Astrocyte of the cerebellum (primary cell): ENCODE data around the gene MAML2.

Experiments
- DNase-seq: peaks from one replicate; pipeline ENCODE4 v3.0.0-alpha.2; 2011; ENCODE audit warnings: low read depth
- H3K4me3 ChIP-seq: 2 replicates; pipeline ENCODE4 v1.5.1; 2011; ENCODE audit warnings: mild to moderate bottlenecking, low read depth, low read length, moderate library complexity
- in situ Hi-C: cut with HindIII; loops from 2 replicates; pipeline ENCODE4 v1.10.0; 2017; ENCODE audit warnings: low sequenced_read_pairs
- TF ChIP-seq, protein P1 (sequence below): IDR thresholded peaks from 2 replicates; pipeline ENCODE4 v1.5.1; 2012; ENCODE audit warnings: low read length, low read depth, moderate library complexity, mild to moderate bottlenecking; ENCODE audit errors: missing control alignments

The MAML2 gene

DNA sequence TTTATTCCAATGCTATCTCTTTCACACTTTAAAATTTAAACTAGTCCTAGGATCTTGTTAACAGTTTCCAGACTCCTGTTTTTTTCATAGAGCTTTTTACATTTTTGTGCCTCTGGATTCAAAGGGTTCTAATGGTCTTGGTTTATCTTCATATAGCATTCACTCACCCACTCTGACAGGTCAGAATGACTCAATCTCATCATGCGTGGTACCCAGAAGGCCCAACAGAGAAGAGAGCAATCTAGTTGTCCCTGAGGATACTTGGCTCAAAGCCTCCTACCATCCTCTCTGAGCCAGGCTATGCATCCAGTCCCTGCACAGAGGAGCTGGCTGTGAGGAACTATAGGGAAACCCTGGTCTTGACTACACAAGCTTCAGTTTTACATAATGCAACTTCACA, 27.5 kb downstream of the MAML2 start:
- no peak overlapping the region for H3K4me3 ChIP-seq
- in situ Hi-C loops, result no loop called here
- TF ChIP-seq, protein P1, sequence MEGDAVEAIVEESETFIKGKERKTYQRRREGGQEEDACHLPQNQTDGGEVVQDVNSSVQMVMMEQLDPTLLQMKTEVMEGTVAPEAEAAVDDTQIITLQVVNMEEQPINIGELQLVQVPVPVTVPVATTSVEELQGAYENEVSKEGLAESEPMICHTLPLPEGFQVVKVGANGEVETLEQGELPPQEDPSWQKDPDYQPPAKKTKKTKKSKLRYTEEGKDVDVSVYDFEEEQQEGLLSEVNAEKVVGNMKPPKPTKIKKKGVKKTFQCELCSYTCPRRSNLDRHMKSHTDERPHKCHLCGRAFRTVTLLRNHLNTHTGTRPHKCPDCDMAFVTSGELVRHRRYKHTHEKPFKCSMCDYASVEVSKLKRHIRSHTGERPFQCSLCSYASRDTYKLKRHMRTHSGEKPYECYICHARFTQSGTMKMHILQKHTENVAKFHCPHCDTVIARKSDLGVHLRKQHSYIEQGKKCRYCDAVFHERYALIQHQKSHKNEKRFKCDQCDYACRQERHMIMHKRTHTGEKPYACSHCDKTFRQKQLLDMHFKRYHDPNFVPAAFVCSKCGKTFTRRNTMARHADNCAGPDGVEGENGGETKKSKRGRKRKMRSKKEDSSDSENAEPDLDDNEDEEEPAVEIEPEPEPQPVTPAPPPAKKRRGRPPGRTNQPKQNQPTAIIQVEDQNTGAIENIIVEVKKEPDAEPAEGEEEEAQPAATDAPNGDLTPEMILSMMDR, result no peak
- DNase-seq, result no peak

DNA sequence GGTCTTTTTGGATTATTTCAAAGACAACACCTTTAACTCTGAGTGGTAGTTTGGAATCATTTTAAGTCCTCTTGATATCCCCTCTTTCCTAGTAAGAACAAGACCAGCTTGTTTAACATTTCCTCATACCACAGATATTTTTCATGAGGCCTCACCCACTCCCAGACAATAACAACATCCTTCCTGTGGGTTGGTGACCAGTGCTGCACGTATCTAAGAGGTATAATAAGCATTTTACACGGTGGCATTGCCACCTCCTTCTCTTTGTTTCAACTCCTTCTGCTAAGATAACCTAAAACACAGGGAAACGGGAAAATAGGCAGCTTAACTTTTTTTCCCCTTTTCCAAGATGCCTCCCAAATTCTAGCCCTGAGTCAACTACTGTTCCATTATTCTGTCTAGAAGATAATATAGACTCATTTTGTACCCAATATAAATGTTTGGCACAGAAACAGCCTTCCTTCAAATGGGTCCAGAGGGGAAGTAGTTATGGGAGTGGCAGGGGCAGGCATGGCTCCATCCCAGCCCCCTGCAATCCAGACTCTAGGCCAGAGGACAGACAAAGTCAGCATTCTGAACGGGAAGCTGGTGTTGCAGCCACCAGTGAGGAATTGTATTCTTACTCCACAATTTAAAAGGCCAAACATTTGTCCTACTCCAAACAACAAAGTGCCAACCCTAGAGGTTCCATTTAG, 28.5 kb downstream of the MAML2 start:
- no peak for DNase-seq
- in situ Hi-C loops, result no loop called here
- no peak overlapping the region for H3K4me3 ChIP-seq
- TF ChIP-seq, protein P1, result no peak

DNA sequence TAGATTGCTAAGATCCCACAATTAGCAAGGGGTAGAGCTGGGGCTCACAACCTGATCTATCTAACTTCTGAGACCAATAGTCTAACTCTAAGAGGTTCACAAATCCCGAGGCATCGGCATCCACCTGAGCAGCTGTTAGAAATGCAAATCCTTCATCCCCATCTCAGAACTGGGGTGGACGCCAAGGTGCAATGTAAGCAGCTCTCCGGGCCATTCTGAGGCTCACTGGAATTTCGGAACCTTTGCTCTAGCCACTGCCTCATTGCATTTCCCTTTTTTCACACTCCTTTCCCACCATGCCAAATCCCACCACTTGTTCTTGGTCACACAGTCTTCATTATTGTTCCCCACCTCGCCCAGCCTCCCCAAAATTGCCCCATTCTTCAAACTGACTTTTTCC, 29.8 kb downstream of the MAML2 start:
- in situ Hi-C loops, result no loop called here
- TF ChIP-seq, protein P1, result no peak
- H3K4me3 ChIP-seq, result no peak overlapping the region
- no peak for DNase-seq

DNA sequence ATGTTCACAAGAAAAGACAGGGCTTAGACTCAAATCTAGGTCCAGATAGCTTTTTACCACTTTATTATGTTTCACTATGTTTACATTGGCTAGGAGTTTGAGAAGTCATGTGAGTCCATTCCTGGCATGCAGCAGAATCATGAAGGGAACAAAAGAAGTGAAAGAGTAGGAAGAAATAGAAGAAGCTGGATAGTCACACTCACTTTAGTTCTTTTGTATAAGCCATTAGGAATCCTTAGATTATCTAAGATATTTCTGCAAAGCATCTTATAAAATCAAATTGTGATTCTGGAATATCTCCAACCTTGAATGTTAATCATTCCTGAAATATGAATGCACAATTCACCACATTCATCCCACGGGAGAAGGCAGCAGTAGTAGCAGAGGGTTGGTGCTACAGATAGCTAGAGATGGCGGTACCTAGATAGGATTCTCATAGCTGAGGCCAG, 31.9 kb downstream of the MAML2 start:
- TF ChIP-seq, protein P1, result no peak
- in situ Hi-C loops, result no loop called here
- no peak overlapping the region for H3K4me3 ChIP-seq
- DNase-seq, result no peak

DNA sequence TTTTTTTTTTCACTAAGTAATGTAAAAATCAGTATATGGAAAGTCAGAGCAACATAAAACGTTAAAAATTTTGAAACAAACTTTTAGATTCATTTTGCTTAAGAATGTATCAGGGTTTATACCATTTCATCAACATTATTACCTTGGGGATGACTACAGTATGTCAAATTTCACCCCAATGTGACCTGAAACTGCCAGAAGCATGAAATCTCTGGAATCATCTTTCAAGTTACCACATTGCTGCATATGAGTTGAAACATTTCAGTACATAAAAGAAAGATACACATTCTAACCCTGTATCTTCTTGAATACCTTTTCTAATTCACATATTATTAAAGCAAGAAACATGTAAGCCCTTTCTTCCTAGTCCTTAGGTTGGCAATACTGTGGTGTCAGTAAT, 32.8 kb downstream of the MAML2 start:
- DNase-seq, result no peak
- in situ Hi-C loops, result no loop called here
- H3K4me3 ChIP-seq, result no peak overlapping the region
- TF ChIP-seq, protein P1, result no peak

DNA sequence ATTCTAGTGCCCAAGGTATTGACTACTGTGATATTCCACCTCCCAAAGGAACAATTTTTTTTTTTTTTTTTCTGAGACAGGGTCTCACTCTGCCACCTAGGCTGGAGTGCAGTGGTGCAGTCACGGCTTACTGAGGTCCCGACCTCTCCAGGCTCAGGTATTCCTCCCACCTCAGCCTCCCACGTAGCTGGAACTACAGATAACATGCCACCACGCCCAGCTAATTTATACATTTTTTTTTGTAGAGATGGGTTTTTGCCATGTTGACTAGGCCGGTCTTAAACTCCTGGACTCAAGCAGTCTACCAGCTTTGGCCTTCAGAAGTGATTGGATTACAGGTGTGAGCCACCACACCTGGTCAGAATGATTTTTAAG, 33.4 kb downstream of the MAML2 start:
- no peak for DNase-seq
- in situ Hi-C loops, result loop anchor here (5.0 kb wide), 1 partner anchor 52 kb away; no protein-coding TSS in a partner anchor
- no peak overlapping the region for H3K4me3 ChIP-seq
- TF ChIP-seq, protein P1, result no peak
